HepG2 (cell line): ENCODE results near the gene ARHGEF26. TPM values are rescaled to one million over a fixed set of nuclear protein-coding genes. Genes with fewer than 3 reads are reported as not detected.

Experiments
- ATAC-seq: fragments of 200-7000 bp; cut with Tn5 transposase; 3 replicates; pipeline ENCODE4 v1.9.1; 2020; ENCODE audit warnings: mild to moderate bottlenecking, moderate library complexity
- BruUV-seq: library from RNA; stranded (reverse); fragments of 400-500 nt; replicated peaks from 2 replicates; lab custom pipeline; 2021; lab: Mats Ljungman, UMichigan
- CTCF ChIA-PET: fragments of 300-600 bp; formaldehyde crosslinking; extraction: SDS; loops from one replicate; lab custom pipeline; 2021; ENCODE audit warnings: low total read pairs, inconsistent platforms, low intra/inter-chr PET ratio; lab: Yijun Ruan, JAX
- POLR2A ChIA-PET: fragments of 350-600 bp; sonication (Branson Sonifier 250); formaldehyde crosslinking; loops from one replicate; lab custom pipeline; 2020; ENCODE audit warnings: antibody characterized with exemption, inconsistent platforms; lab: Yijun Ruan, JAX
- DNase-seq: peaks from one replicate; pipeline ENCODE4 v3.0.0-alpha.2; 2015; ENCODE audit warnings: low spot score
- FAIRE-seq: peaks from 3 replicates; lab custom pipeline; 2011; peaks lifted over from hg19 to GRCh38; lab: Jason Lieb, UNC
- H2AFZ ChIP-seq: one replicate; pipeline ENCODE4 v1.6.1; 2011; ENCODE audit warnings: low read length, inconsistent platforms
- H3K27ac ChIP-seq: fragments of 300-600 bp; 3 replicates; pipeline ENCODE4 v1.8.0; 2011; ENCODE audit warnings: mixed run types, mild to moderate bottlenecking, mixed read lengths, low read length, inconsistent platforms; ENCODE audit not compliant: insufficient read depth; ENCODE audit errors: extremely low read length
- H3K27me3 ChIP-seq, 2 experiments: fragments of 200-600 bp in 1 of 2; 2 replicates in 1 of 2; 3 replicates in 1 of 2; pipeline versions ENCODE4 v1.6.0 to v1.8.0; 2011; ENCODE audit warnings: low read length in 2 of 2, mild to moderate bottlenecking in 2 of 2, moderate library complexity in 2 of 2, inconsistent platforms in 1 of 2; ENCODE audit not compliant: insufficient read depth in 2 of 2, control insufficient read depth in 1 of 2
- H3K36me3 ChIP-seq, 2 experiments: fragments of 200-600 bp in 1 of 2; replicated peaks in 1 of 2; 2 replicates in 1 of 2; 3 replicates in 1 of 2; pipeline versions ENCODE4 v1.5.1 to v1.8.0; 2011; ENCODE audit warnings: low read length in 2 of 2, inconsistent platforms in 1 of 2; ENCODE audit not compliant: insufficient read depth in 2 of 2, control insufficient read depth in 1 of 2
- H3K4me1 ChIP-seq: 2 replicates; pipeline ENCODE4 v1.5.1; 2012; ENCODE audit warnings: low read length, inconsistent platforms; ENCODE audit not compliant: insufficient read depth
- H3K4me2 ChIP-seq: 2 replicates; pipeline ENCODE4 v1.6.0; 2011; ENCODE audit warnings: low read depth, low read length, inconsistent platforms
- H3K4me3 ChIP-seq, 3 experiments: fragments of 200-600 bp in 1 of 3; sonication (generic), shearing (Covaris generic) in 1 of 3; replicated peaks in 1 of 3; 2 replicates each; pipeline ENCODE4 v1.5.1; 2011 to 2016; ENCODE audit warnings: low read length in 3 of 3, inconsistent platforms in 2 of 3, low read depth in 2 of 3, mild to moderate bottlenecking in 2 of 3, control low read depth in 1 of 3, mixed read lengths in 1 of 3; ENCODE audit not compliant: insufficient read depth in 1 of 3
- H3K79me2 ChIP-seq: one replicate; pipeline ENCODE4 v1.6.1; 2011; ENCODE audit warnings: low read length, inconsistent platforms; ENCODE audit not compliant: insufficient read depth
- H3K9ac ChIP-seq: 2 replicates; pipeline ENCODE4 v1.6.0; 2011; ENCODE audit warnings: mild to moderate bottlenecking, low read depth, low read length, inconsistent platforms; ENCODE audit not compliant: insufficient read depth
- H3K9me3 ChIP-seq: 2 replicates; pipeline ENCODE4 v1.5.1; 2012; ENCODE audit warnings: mild to moderate bottlenecking, low read length
- H4K20me1 ChIP-seq: 2 replicates; pipeline ENCODE4 v1.6.0; 2011; ENCODE audit warnings: inconsistent platforms, mild to moderate bottlenecking, low read length, moderate library complexity; ENCODE audit not compliant: insufficient read depth
- ATF4 ChIP-seq, 2 experiments: fragments of 450-650 bp in 1 of 2; sonication (generic) in 1 of 2; formaldehyde crosslinking; IDR thresholded peaks; 2 replicates each; pipeline versions ENCODE4 v1.5.0 to v1.8.0; 2020 to 2022; ENCODE audit warnings: mild to moderate bottlenecking in 1 of 2, missing genetic modification reagents in 1 of 2
- CCAR2 ChIP-seq: fragments of 200-400 bp; formaldehyde crosslinking; optimal IDR thresholded peaks from 2 replicates; pipeline ENCODE3; 2018; ENCODE audit warnings: low read depth, mild to moderate bottlenecking, low read length, moderate library complexity
- E2F2 ChIP-seq: sonication (generic); formaldehyde crosslinking; IDR thresholded peaks from 2 replicates; pipeline ENCODE4 v1.4.0; 2020; ENCODE audit warnings: missing genetic modification reagents, borderline replicate concordance
- ELF3 ChIP-seq: IDR thresholded peaks from 2 replicates; pipeline ENCODE4 v1.6.1; 2016; ENCODE audit warnings: missing genetic modification reagents, missing compliant biosample characterization
- ETV5 ChIP-seq: IDR thresholded peaks from 2 replicates; pipeline ENCODE4 v1.6.1; 2018; ENCODE audit warnings: missing biosample characterization, missing genetic modification reagents, inconsistent platforms, borderline replicate concordance
- MTA3 ChIP-seq: sonication (generic); formaldehyde crosslinking; IDR thresholded peaks from 2 replicates; pipeline ENCODE4 v1.4.0; 2020; ENCODE audit warnings: missing genetic modification reagents
- MXD4 ChIP-seq: IDR thresholded peaks from 2 replicates; pipeline ENCODE4 v1.6.1; 2016; ENCODE audit warnings: mild to moderate bottlenecking, missing biosample characterization, missing genetic modification reagents
- RAD51 ChIP-seq: fragments of 450-650 bp; IDR thresholded peaks from 2 replicates; pipeline ENCODE4 v1.6.1; 2016; ENCODE audit warnings: borderline replicate concordance
- RBAK ChIP-seq: sonication (generic); formaldehyde crosslinking; IDR thresholded peaks from 2 replicates; pipeline ENCODE4 v1.5.1; 2020; ENCODE audit warnings: mild to moderate bottlenecking, missing genetic modification reagents
- ZNF883 ChIP-seq: sonication (generic); formaldehyde crosslinking; IDR thresholded peaks from 2 replicates; pipeline ENCODE4 v1.5.1; 2020; ENCODE audit warnings: mild to moderate bottlenecking, missing genetic modification reagents; ENCODE audit errors: not compliant biosample characterization
- WGBS: methylation state at CpG from one replicate; pipeline ENCODE4 v1.1.6; 2017; ENCODE audit warnings: low lambda C conversion rate; 5-methylcytosine and 5-hydroxymethylcytosine counted together
- in situ Hi-C: cut with HindIII; loops from 2 replicates; pipeline ENCODE4 v1.10.0; 2017; ENCODE audit warnings: low pct_unique_long_range_greater_than_20kb; ENCODE audit not compliant: extremely low pct_ligation_motif_present
- intact Hi-C: fragments of 100-400 bp; cut with micrococcal nuclease; formaldehyde crosslinking; loops from one replicate; pipeline ENCODE4 v1.10.0; 2022; ENCODE audit not compliant: unreplicated experiment
- polyA plus RNA-seq, 8 experiments: library from polyadenylated mRNA; depleted of rRNA in 3 of 8; stranded (reverse) in 7 of 8; unstranded in 1 of 8; fragments of >200 nt; fragmentation: Illumina TruSeq in 4 of 8; extraction: Trizol in 4 of 8; gene quantifications; 2 replicates each; pipeline versions ENCODE4 v1.2.1 to v1.2.3, GENCODE V29; 2011 to 2016; ENCODE audit warnings: low read depth in 4 of 8, missing spikeins in 1 of 8, mixed read lengths in 1 of 8; ENCODE audit not compliant: insufficient read depth in 1 of 8
- total RNA-seq, 5 experiments: library from RNA; depleted of rRNA; stranded (reverse); fragments of >200 nt; fragmentation: Illumina TruSeq; extraction: Trizol; gene quantifications; 2 replicates each; pipeline ENCODE4 v1.2.3, GENCODE V29; 2016; ENCODE audit warnings: low read depth in 1 of 5
- TF ChIP-seq, protein P1 (sequence below): IDR thresholded peaks from 2 replicates; pipeline ENCODE4 v1.6.1; 2012; ENCODE audit warnings: low read depth, low read length, improper control_type of control experiment

The ARHGEF26 gene
- total and polyA plus RNA-seq, 2 of the 13 experiments (the other 11 are each of a cell fraction or from before 2014, with no cell fraction given), result 0.74 to 6.1 TPM

- TF ChIP-seq ZNF883 (CRISPR knock-in tag), result no peak
- no peak for TF ChIP-seq ELF3 (CRISPR knock-in tag)
- no peak for TF ChIP-seq RAD51
- TF ChIP-seq, all 625 proteins: peak for 2
These were observed 19.9 kb upstream of the ARHGEF26 start (continued) for GRCh38 chr3:154101250-154101649.

DNA sequence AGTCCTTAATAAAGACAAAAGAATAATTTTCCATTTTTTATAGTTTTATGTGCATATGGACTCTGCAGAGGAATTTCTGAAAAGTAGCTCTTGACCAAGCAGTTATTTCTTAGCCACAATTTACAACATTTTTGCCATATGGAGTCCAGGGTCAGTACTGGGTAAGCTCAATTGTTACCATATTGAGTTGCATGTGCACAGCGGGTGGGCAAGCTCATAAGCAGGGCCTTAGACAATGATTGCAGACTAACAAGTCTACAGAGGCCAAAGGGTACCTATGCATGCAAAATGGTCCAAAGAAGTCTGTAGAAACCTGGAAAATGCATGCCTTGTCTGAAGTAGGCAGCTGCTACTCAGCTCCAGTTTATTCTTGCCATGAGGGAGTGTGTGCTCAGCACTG lies 19.0 kb upstream of the ARHGEF26 start:
- Histone ChIP-seq H4K20me1 (no peaks in the 10 kb centered on the region), H3K9me3 (no peaks in the 10 kb centered on the region), H3K9ac (no peak overlapping the region), H3K4me2 (no peak overlapping the region), H3K4me3 (no peak overlapping the region), H3K27ac (no peak overlapping the region), H3K4me1 (peaks cover 8% of the 10 kb centered on the region), H3K36me3 (no peaks in the 10 kb centered on the region), H3K27me3 (no peaks in the 10 kb centered on the region; a peak in 1 of 5 replicates), H2AFZ (no peak overlapping the region), H3K79me2 (no peaks in the 10 kb centered on the region)
- ATAC-seq, result no peak
- intact Hi-C loops (no loop called here), in situ Hi-C loops (no loop called here)
- no peak for FAIRE-seq
- ChIA-PET POLR2A (no interaction called here), CTCF (no interaction called here)
- WGBS, result 29% methylated on average over 1 of the region's 1 CpG
- no TSS peak for BruUV-seq
- DNase-seq, result no peak
- TF ChIP-seq ETV5 (CRISPR knock-in tag) (no peak), MXD4 (no peak), MTA3 (CRISPR knock-in tag) (no peak), E2F2 (CRISPR knock-in tag) (no peak), CCAR2 (no peak), ATF4 (CRISPR knock-in tag; IDR thresholded peaks at IDR 0.05) (no peak), RBAK (CRISPR knock-in tag) (no peak)
- TF ChIP-seq, protein P1, sequence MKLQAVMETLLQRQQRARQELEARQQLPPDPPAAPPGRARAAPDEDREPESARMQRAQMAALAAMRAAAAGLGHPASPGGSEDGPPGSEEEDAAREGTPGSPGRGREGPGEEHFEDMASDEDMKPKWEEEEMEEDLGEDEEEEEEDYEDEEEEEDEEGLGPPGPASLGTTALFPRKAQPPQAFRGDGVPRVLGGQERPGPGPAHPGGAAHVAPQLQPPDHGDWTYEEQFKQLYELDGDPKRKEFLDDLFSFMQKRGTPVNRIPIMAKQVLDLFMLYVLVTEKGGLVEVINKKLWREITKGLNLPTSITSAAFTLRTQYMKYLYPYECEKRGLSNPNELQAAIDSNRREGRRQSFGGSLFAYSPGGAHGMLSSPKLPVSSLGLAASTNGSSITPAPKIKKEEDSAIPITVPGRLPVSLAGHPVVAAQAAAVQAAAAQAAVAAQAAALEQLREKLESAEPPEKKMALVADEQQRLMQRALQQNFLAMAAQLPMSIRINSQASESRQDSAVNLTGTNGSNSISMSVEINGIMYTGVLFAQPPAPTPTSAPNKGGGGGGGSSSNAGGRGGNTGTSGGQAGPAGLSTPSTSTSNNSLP, result no peak
